ENCODE results near the gene SPR. TPM values are rescaled to one million over a fixed set of nuclear protein-coding genes. Genes with fewer than 3 reads are reported as not detected.

Gene SPR
- polyA plus RNA-seq, 2 of the 4 experiments (the other 2 are of a cell fraction): 88.5 to 138 TPM

DNA sequence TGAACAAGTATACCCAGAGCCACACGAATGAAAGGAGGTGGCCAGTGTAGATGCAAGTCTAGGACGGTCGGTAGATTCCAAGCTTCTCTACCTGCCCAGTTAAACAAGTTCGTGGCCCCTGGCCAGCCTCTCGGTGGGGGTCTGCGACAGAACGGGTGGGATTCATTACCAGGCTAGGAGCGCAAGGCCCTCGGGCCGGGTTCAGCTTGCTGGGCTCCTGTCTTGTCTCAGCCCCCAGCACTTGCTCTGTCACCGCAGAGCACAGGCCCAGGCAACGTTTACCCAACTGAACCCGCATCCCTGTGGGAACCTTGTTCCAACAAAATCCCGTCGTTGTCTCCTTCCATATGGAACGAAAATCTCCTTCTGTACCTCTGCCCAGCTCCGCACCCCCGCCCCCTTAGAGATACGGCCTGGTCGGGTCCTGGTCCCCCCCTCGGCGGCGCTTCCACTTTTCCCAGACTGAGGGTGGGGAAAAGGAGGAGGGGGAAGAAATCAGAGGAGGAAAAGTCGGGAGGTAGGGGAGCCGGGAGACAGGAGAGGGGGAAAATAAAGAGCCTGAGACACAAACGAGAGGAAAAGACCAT lies 28.2 kb downstream of the SPR start:
- H3K9me3 ChIP-seq: no peaks in the 10 kb centered on the region
- ATAC-seq: no peak
- peak overlapping the region; percentile 99 for H3K4me2 ChIP-seq
- ChIA-PET POLR2A (interaction anchor here (0.6 kb wide), 1 partner anchor 1652 kb away, joined by 3 read pairs; no protein-coding TSS in a partner anchor), CTCF (interaction anchor here (1.0 to 13.4 kb wide), 6 partner anchors 10 to 262 kb away, joined by 3 to 211 read pairs (median 6); partner anchors contain the start of gene SPR)
- WGBS (ENCODE audit: missing lambda C conversion rate): 39% methylated on average over 26 of the region's 26 CpGs
- peaks cover 42% of the 10 kb centered on the region for H3K4me1 ChIP-seq
- no peak for FAIRE-seq
- TF ChIP-seq HES2 (IDR thresholded peaks at IDR 0.05): no peak
- no peak for TF ChIP-seq CBX2 (IDR thresholded peaks at IDR 0.05; ENCODE audit: borderline replicate concordance, low read depth)
- TF ChIP-seq CBX8 (IDR thresholded peaks at IDR 0.05): peak; percentile 49; the same call in 1 of the 2 replicates
- no peak for TF ChIP-seq ZC3H11A (IDR thresholded peaks at IDR 0.05)
- no peak for TF ChIP-seq CEBPB (IDR thresholded peaks at IDR 0.05)
- H3K27ac ChIP-seq: no peak overlapping the region
- peak overlapping the region; percentile 48 for H3K4me3 ChIP-seq
- no peak for DNase-seq (ENCODE audit: low read depth in 1 of 2, low spot score in 1 of 2)

DNA sequence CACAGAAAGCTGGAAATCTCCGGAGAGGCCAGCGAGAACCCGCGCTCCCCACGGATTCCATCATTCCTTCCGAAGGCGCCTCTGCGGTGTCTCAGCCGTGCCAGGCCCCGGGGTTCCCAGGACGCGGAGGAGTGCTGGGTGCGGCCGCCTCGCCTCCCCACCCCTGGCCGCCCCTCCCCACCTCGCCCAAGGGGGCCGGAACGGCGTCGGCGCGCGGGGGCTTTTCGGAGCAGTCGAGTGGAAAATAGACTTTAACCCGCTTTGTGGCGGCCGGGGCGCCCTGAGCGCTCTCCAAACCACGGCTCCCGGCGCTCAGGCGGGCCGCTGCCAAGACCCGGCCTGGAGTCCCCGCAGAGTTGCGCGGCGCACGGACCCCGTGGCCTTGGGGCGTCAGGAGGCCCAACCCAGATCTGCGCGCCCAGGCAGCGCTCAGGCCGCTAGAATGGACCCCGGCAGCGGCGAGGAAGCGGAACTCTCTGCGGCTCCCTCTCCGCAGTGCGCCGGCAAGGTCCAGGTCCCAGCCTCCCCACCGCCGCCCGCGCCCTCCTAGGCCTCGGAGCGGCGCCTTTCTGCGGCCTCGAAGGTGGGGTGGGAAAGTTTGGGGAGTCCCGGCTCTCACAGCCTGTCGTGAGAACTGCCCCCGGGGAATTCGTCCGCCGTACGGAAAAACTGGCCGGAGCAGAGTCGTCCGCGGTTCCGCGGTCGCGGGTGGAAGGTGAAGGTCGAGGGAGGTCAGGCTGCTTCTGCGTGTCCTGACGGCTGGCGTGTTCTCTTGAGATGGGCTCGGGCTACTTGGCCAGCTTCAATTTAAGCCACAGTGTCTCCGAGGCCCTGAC lies 28.9 kb downstream of the SPR start:
- ATAC-seq (peak; percentile 46 to 75; a peak in 5 of 6 replicates), FAIRE-seq (no peak), DNase-seq (ENCODE audit: low read depth in 1 of 2, low spot score in 1 of 2) (peak; percentile 67 to 68)
- POLR2A ChIA-PET: no interaction called here
- H3K9me3 ChIP-seq: no peaks in the 10 kb centered on the region
- H3K4me3 ChIP-seq: peak overlapping the region; percentile 48
- H3K4me2 ChIP-seq: peak overlapping the region; percentile 99
- H3K27ac ChIP-seq: peak overlapping the region in 1 of 2 experiments; percentile 16; a peak in 2 of 6 replicates
- no peak for TF ChIP-seq CTCF (IDR thresholded peaks at IDR 0.05)
- TF ChIP-seq RNF2 (IDR thresholded peaks at IDR 0.05; ENCODE audit: borderline replicate concordance, low read depth): peak; percentile 31; the same call in 1 of the 2 replicates
- TF ChIP-seq MAX (IDR thresholded peaks at IDR 0.05): peak; percentile 59
- TF ChIP-seq HDAC2 (IDR thresholded peaks at IDR 0.05): peak; percentile 85
- TF ChIP-seq, protein P1, sequence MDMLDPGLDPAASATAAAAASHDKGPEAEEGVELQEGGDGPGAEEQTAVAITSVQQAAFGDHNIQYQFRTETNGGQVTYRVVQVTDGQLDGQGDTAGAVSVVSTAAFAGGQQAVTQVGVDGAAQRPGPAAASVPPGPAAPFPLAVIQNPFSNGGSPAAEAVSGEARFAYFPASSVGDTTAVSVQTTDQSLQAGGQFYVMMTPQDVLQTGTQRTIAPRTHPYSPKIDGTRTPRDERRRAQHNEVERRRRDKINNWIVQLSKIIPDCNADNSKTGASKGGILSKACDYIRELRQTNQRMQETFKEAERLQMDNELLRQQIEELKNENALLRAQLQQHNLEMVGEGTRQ (IDR thresholded peaks at IDR 0.05): no peak
- H3K4me1 ChIP-seq: peaks cover 41% of the 10 kb centered on the region
- 14% methylated on average over 43 of the region's 86 CpGs for WGBS (ENCODE audit: missing lambda C conversion rate)
- CTCF ChIA-PET: interaction anchor here (0.7 to 13.4 kb wide), 8 partner anchors 10 to 261 kb away, joined by 3 to 211 read pairs (median 6); partner anchors contain the start of gene SPR

DNA sequence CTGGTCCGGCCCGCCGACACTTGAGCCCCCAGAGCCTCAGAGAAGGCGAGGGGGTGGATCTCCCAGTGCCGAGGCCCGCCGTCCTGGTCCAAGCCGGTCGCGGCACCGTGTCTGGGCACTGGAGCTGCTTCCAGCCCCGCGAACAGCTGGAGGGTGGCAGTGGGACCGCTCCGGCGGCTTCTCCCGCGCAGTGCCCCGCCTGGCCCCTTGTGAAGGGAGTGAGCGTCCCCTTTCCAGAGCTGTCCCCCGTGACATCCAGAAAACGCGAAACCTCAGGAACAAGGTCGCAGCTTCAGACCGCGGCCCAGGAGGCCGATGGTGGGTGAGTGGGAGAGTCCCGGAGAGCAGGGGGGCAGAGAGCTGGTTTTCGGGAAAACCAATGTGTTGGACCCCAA lies 29.5 kb downstream of the SPR start:
- ATAC-seq: peak in 1 of 2 experiments; percentile 1; a peak in 2 of 6 replicates
- FAIRE-seq: no peak
- no peaks in the 10 kb centered on the region for H3K9me3 ChIP-seq
- no peak for DNase-seq (ENCODE audit: low read depth in 1 of 2, low spot score in 1 of 2)
- CTCF ChIA-PET: interaction anchor here (0.7 to 13.4 kb wide), 9 partner anchors 25 to 788 kb away, joined by 3 to 211 read pairs (median 5); partner anchors contain the start of gene SPR
- H3K4me2 ChIP-seq: peak overlapping the region; percentile 99
- peak overlapping the region in 1 of 2 experiments; percentile 10; a peak in 1 of 6 replicates for H3K27ac ChIP-seq
- POLR2A ChIA-PET: no interaction called here
- 36% methylated on average over 28 of the region's 29 CpGs for WGBS (ENCODE audit: missing lambda C conversion rate)
- H3K4me1 ChIP-seq: peaks cover 37% of the 10 kb centered on the region
- H3K4me3 ChIP-seq: peak overlapping the region; percentile 48
- TF ChIP-seq CBX8 (IDR thresholded peaks at IDR 0.05) (peak; percentile 62; the same call in 1 of the 2 replicates), RNF2 (IDR thresholded peaks at IDR 0.05; ENCODE audit: borderline replicate concordance, low read depth) (peak; percentile 92), MYC (IDR thresholded peaks at IDR 0.05; ENCODE audit: borderline replicate concordance, low read length) (no peak)

All from A549 (cell line).